OCI-LY1 (cell line): ENCODE results near the gene HOMER2.
A peak's percentile ranks its signal among the peaks of the same experiment; 100 is the strongest.

Experiments used
- H2AFZ ChIP-seq: fragments of 200-600 bp; sonication (generic), shearing (Covaris generic); 2 replicates; pipeline ENCODE4 v1.6.0; 2014; ENCODE audit warnings: antibody characterized with exemption, mild to moderate bottlenecking, low read length
- H3F3A ChIP-seq: fragments of 200-600 bp; sonication (generic), shearing (Covaris generic); 2 replicates; pipeline ENCODE4 v1.6.0; 2014; ENCODE audit warnings: mild to moderate bottlenecking, antibody characterized with exemption, low read length, moderate library complexity; ENCODE audit not compliant: insufficient read depth
- H3K27ac ChIP-seq: fragments of 200-600 bp; sonication (generic); 2 replicates; pipeline ENCODE4 v1.5.1; 2014; ENCODE audit warnings: low read length, mixed run types, mild to moderate bottlenecking, low read depth; ENCODE audit not compliant: poor library complexity, severe bottlenecking
- H3K27me3 ChIP-seq: fragments of 200-600 bp; sonication (generic); 2 replicates; pipeline ENCODE4 v1.6.0; 2014; ENCODE audit warnings: antibody characterized with exemption, mild to moderate bottlenecking, low read length, moderate library complexity; ENCODE audit not compliant: insufficient read depth
- H3K36me3 ChIP-seq: fragments of 200-600 bp; sonication (generic); 2 replicates; pipeline ENCODE4 v1.6.1; 2014; ENCODE audit warnings: mild to moderate bottlenecking, antibody characterized with exemption, low read length, moderate library complexity, mixed read lengths; ENCODE audit not compliant: insufficient read depth
- H3K4me1 ChIP-seq: fragments of 200-600 bp; sonication (generic); 2 replicates; pipeline ENCODE4 v1.5.1; 2014; ENCODE audit warnings: mild to moderate bottlenecking, low read length, moderate library complexity; ENCODE audit not compliant: insufficient read depth, severe bottlenecking
- H3K4me2 ChIP-seq: fragments of 200-600 bp; sonication (generic), shearing (Covaris generic); 2 replicates; pipeline ENCODE4 v1.6.1; 2014; ENCODE audit warnings: low read length
- H3K4me3 ChIP-seq: fragments of 200-600 bp; sonication (generic); 2 replicates; pipeline ENCODE4 v1.5.1; 2014; ENCODE audit warnings: low read length, low read depth, mild to moderate bottlenecking, mixed read lengths; ENCODE audit not compliant: poor library complexity, severe bottlenecking
- H3K79me2 ChIP-seq: fragments of 200-600 bp; shearing (Covaris generic); 2 replicates; pipeline ENCODE4 v1.6.1; 2016; ENCODE audit warnings: mixed run types, low read length, mixed read lengths; ENCODE audit not compliant: insufficient read depth
- H3K9ac ChIP-seq: fragments of 200-600 bp; sonication (generic), shearing (Covaris generic); 2 replicates; pipeline ENCODE4 v1.6.1; 2014; ENCODE audit warnings: mild to moderate bottlenecking, low read length, mixed read lengths
- H3K9me2 ChIP-seq: fragments of 200-600 bp; sonication (generic), shearing (Covaris generic); 2 replicates; pipeline ENCODE4 v1.6.1; 2014; ENCODE audit warnings: low read depth, mild to moderate bottlenecking, low read length, mixed read lengths
- H3K9me3 ChIP-seq: fragments of 200-600 bp; shearing (Covaris generic); 2 replicates; pipeline ENCODE4 v1.6.1; 2014; ENCODE audit warnings: low read length, mixed read lengths
- H4K20me1 ChIP-seq: fragments of 200-600 bp; sonication (generic), shearing (Covaris generic); 2 replicates; pipeline ENCODE4 v1.6.0; 2016; ENCODE audit warnings: mild to moderate bottlenecking, low read length; ENCODE audit not compliant: insufficient read depth
- CTCF ChIP-seq: fragments of 200-600 bp; sonication (generic), shearing (Covaris generic); IDR thresholded peaks from 2 replicates; pipeline ENCODE4 v1.5.1; 2017; ENCODE audit warnings: mild to moderate bottlenecking, antibody characterized with exemption, low read length, moderate library complexity, mixed read lengths
- EZH2 ChIP-seq: fragments of 200-600 bp; sonication (generic), shearing (Covaris generic); IDR thresholded peaks from 2 replicates; pipeline ENCODE4 v1.8.0; 2017; ENCODE audit warnings: borderline replicate concordance, mixed run types, mild to moderate bottlenecking, antibody characterized with exemption, low read length, moderate library complexity, mixed read lengths

Gene HOMER2

GRCh38 chr15:82809308-82810060 is 143.0 kb downstream of the HOMER2 start, which contains the start of gene WHAMM:
Gene WHAMM (plus strand): TSS chr15:82809628. CDS start chr15:82809727, 99 bp downstream.
- H3K4me1 ChIP-seq: peaks cover 57% of the 10 kb centered on the region

DNA sequence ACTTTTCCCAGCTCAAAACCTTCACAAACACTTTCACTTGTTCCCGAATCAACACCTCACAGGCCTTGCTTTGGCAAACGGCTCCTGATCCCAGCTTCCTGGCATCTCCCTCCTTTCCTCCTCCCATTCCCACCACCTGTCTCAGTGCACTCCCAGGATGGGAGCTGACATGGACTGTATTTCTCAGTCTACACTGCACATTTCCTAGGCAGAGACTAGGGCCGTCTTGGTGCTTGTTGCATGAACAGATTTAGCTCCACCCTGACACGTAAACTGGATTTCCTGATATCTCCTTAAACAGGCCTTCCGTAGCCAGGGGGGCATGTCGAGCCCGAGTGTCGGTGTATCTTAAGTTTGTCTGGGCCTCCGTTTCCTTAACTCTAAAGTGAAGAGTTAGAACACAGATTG is 143.9 kb downstream of the HOMER2 start:
- Histone ChIP-seq H3K79me2 (peaks cover 31% of the 10 kb centered on the region), H3K4me2 (peak overlapping the region; percentile 87), H3K36me3 (peaks cover 18% of the 10 kb centered on the region), H3F3A (0 out of 2 replicates have a peak, but pooled peaks cover 7% of the 10 kb centered on the region), H3K9ac (peak overlapping the region; percentile 40), H3K4me3 (peak overlapping the region; percentile 91), H4K20me1 (no peaks in the 10 kb centered on the region), H3K9me2 (no peaks in the 10 kb centered on the region), H3K27ac (peak overlapping the region; percentile 89), H3K9me3 (no peaks in the 10 kb centered on the region), H3K4me1 (peaks cover 57% of the 10 kb centered on the region), H3K27me3 (no peaks in the 10 kb centered on the region), H2AFZ (peak overlapping the region; percentile 95)
- TF ChIP-seq CTCF: no peak
- TF ChIP-seq EZH2: no peak

More at GRCh38 chr15:82809308-82810060, 143.0 kb downstream of the HOMER2 start, which contains the start of gene WHAMM:
- no peaks in the 10 kb centered on the region for H3K27me3 ChIP-seq
- 0 out of 2 replicates have a peak, but pooled peaks cover 7% of the 10 kb centered on the region for H3F3A ChIP-seq
- H3K4me2 ChIP-seq: peak within 1 kb of the TSS; percentile 87
- no peaks in the 10 kb centered on the region for H4K20me1 ChIP-seq
- no peaks in the 10 kb centered on the region for H3K9me3 ChIP-seq
- peak within 1 kb of the TSS; percentile 95 for H2AFZ ChIP-seq
- H3K4me3 ChIP-seq: peak within 1 kb of the TSS; percentile 91
- peaks cover 31% of the 10 kb centered on the region for H3K79me2 ChIP-seq
- H3K9ac ChIP-seq: peak within 1 kb of the TSS; percentile 76
- H3K9me2 ChIP-seq: no peaks in the 10 kb centered on the region
- TF ChIP-seq CTCF (no peak; the same call in 1 of the 2 replicates), EZH2 (no peak)
- H3K36me3 ChIP-seq: peaks cover 26% of the 10 kb centered on the region
- peak within 1 kb of the TSS; percentile 89 for H3K27ac ChIP-seq

- TF ChIP-seq EZH2 (no peak), CTCF (no peak)
- H3K27me3 ChIP-seq: no peaks in the 10 kb centered on the region
- no peaks in the 10 kb centered on the region for H4K20me1 ChIP-seq
- H3K9ac ChIP-seq: peak overlapping the region; percentile 40
- H3F3A ChIP-seq: 0 out of 2 replicates have a peak, but pooled peaks cover 7% of the 10 kb centered on the region
- no peaks in the 10 kb centered on the region for H3K9me2 ChIP-seq
- H3K36me3 ChIP-seq: peaks cover 12% of the 10 kb centered on the region
- peaks cover 28% of the 10 kb centered on the region for H3K79me2 ChIP-seq
- peak overlapping the region; percentile 91 for H3K4me3 ChIP-seq
- H3K27ac ChIP-seq: peak overlapping the region; percentile 89
- H3K4me2 ChIP-seq: peak overlapping the region; percentile 87
- peaks cover 57% of the 10 kb centered on the region for H3K4me1 ChIP-seq
- H3K9me3 ChIP-seq: no peaks in the 10 kb centered on the region
- H2AFZ ChIP-seq: peak overlapping the region; percentile 95
Measured at GRCh38 chr15:82807920-82808633, 144.4 kb downstream of the HOMER2 start.
